Camera-type eye (tissue), 1 donor: ENCODE measurements around the gene TBXA2R. TPM values are rescaled to one million over a fixed set of nuclear protein-coding genes. Genes with fewer than 3 reads are reported as not detected.

Experiments used
- total RNA-seq: library from RNA; depleted of rRNA; stranded (reverse); fragments of >200 nt; gene quantifications from one replicate; pipeline ENCODE4 v1.2.3, GENCODE V29; 2014

TBXA2R gene
- 2.0 TPM for total RNA-seq

GRCh38 chr19:3606690-3607289 lies at the start of gene TBXA2R:
Gene TBXA2R (minus strand): TSS chr19:3606875. CDS start chr19:3600634, 6,241 bp downstream.

GRCh38 chr19:3626473-3627350 lies 20.0 kb upstream of the TBXA2R start, which contains the start of gene CACTIN:
Gene CACTIN (minus strand): TSS chr19:3626790. CDS start chr19:3626762, 28 bp downstream.

GRCh38 chr19:3585301-3586126 lies 21.2 kb downstream of the TBXA2R start, which contains the start of gene GIPC3:
Gene GIPC3 (plus strand): TSS chr19:3585478. CDS start chr19:3585598, 120 bp downstream.

GRCh38 chr19:3572855-3573161 lies 33.9 kb downstream of the TBXA2R start, which contains the start of gene HMG20B:
Gene HMG20B (plus strand): TSS chr19:3572944. CDS start chr19:3573310, 366 bp downstream.

GRCh38 chr19:3557461-3558248 lies 49.0 kb downstream of the TBXA2R start, which contains the start of gene MFSD12:
Gene MFSD12 (minus strand): TSS chr19:3557586. CDS start chr19:3557403, 183 bp downstream.

Other genes with a start within 250 kb of the TBXA2R start
- gene NFIC, start 240.3 kb downstream of the TBXA2R start, total RNA-seq, result 63.5 TPM
- 3.9 TPM for gene SMIM24, start 126.3 kb downstream of the TBXA2R start, total RNA-seq
- gene SMIM44, start 123.4 kb downstream of the TBXA2R start, total RNA-seq, result 6.5 TPM
- gene DOHH, start 106.2 kb downstream of the TBXA2R start, total RNA-seq, result 12.1 TPM
- gene FZR1, start 100.6 kb downstream of the TBXA2R start, total RNA-seq, result 56.4 TPM
- gene TEKTIP1, start 67.7 kb downstream of the TBXA2R start, total RNA-seq, result not detected
- gene MFSD12, start 49.3 kb downstream of the TBXA2R start, total RNA-seq, result 34.4 TPM
- 60.3 TPM for gene HMG20B, start 33.9 kb downstream of the TBXA2R start, total RNA-seq
- 0.60 TPM for gene GIPC3, start 21.4 kb downstream of the TBXA2R start, total RNA-seq
- gene CACTIN, start 19.9 kb upstream of the TBXA2R start, total RNA-seq, result 26.9 TPM
- 57.6 TPM for gene PIP5K1C, start 93.6 kb upstream of the TBXA2R start, total RNA-seq
- gene TJP3, start 101.5 kb upstream of the TBXA2R start, total RNA-seq, result 5.3 TPM
- 33.3 TPM for gene APBA3, start 154.8 kb upstream of the TBXA2R start, total RNA-seq
- gene MRPL54, start 155.8 kb upstream of the TBXA2R start, total RNA-seq, result 36.6 TPM
- 136 TPM for gene RAX2, start 165.4 kb upstream of the TBXA2R start, total RNA-seq
- gene MATK, start 179.5 kb upstream of the TBXA2R start, total RNA-seq, result 27.5 TPM